ENCODE data around the gene COX6A2.

GRCh38 chr16:31439519-31439918 is 11.4 kb upstream of the COX6A2 start:
- no peak for TF ChIP-seq CTCF (IDR thresholded peaks at IDR 0.05)
- TF ChIP-seq POLR2A (IDR thresholded peaks at IDR 0.05) = no peak

Measured in esophagus squamous epithelium (tissue), 4 donors.